ENCODE measurements around the gene SCARF2. TPM values are rescaled to one million over a fixed set of nuclear protein-coding genes. Genes with fewer than 3 reads are reported as not detected.

SCARF2 gene
- total and polyA plus RNA-seq, 2 experiments from 2014 or later: 7.9 to 45.6 TPM

DNA sequence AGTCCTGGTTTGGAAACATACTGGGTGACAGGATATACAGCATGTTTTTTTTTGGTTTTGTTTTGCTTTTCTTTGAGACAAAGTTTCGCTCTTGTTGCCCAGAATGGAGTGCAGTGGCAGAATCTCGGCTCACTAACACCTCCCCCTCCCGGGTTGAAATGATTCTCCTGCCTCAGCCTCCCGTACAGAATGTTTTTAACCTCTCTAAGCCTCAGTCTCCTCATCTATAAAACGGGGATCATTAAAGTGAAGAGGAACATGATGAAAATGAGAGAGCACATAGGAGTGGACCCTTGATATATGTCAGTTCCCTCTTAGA, 28.1 kb upstream of the SCARF2 start:
- 0 out of 2 replicates have a peak, but pooled peaks cover 15% of the 10 kb centered on the region for H3K36me3 ChIP-seq (ENCODE audit: low read depth)
- H2AFZ ChIP-seq: no peak overlapping the region
- no peaks in the 10 kb centered on the region for H3K4me1 ChIP-seq (ENCODE audit: insufficient read depth)
- in situ Hi-C loops (cut with MboI): no loop called here
- no peaks in the 10 kb centered on the region for H3K27me3 ChIP-seq (replicated peaks; ENCODE audit: insufficient read depth)
- WGBS, 2 experiments (ENCODE audit: low coverage in 1 of 2, low lambda C conversion rate in 2 of 2, missing lambda C conversion rate in 2 of 2): 72 to 73% methylated on average over 5 of the region's 5 CpGs
- H3F3A ChIP-seq (ENCODE audit: insufficient read depth): no peaks in the 10 kb centered on the region
- no peaks in the 10 kb centered on the region for H3K9me2 ChIP-seq (ENCODE audit: insufficient read depth)
- H3K9me3 ChIP-seq (ENCODE audit: low read depth): no peaks in the 10 kb centered on the region
- no peak overlapping the region for H3K4me3 ChIP-seq
- no peaks in the 10 kb centered on the region for H3K79me2 ChIP-seq (ENCODE audit: insufficient read depth)
- H3K4me2 ChIP-seq (ENCODE audit: unreplicated experiment): no peak overlapping the region
- H4K20me1 ChIP-seq (ENCODE audit: insufficient read depth): no peaks in the 10 kb centered on the region
- H3K9ac ChIP-seq: no peak overlapping the region
- no peak overlapping the region for H3K27ac ChIP-seq
- TF ChIP-seq EZH2 (IDR thresholded peaks at IDR 0.05; ENCODE audit: insufficient read depth, poor library complexity, severe bottlenecking) (no peak), EZH2phosphoT487 (IDR thresholded peaks at IDR 0.05; ENCODE audit: insufficient read depth, low read depth) (no peak)
- no peak for DNase-seq

- no peak overlapping the region for H2AFZ ChIP-seq
- no peaks in the 10 kb centered on the region for H3K9me2 ChIP-seq (ENCODE audit: insufficient read depth)
- H3K36me3 ChIP-seq (ENCODE audit: low read depth): 0 out of 2 replicates have a peak, but pooled peaks cover 11% of the 10 kb centered on the region
- H3K9ac ChIP-seq: no peak overlapping the region
- H3K9me3 ChIP-seq (ENCODE audit: low read depth): no peaks in the 10 kb centered on the region
- H4K20me1 ChIP-seq (ENCODE audit: insufficient read depth): no peaks in the 10 kb centered on the region
- H3K27me3 ChIP-seq (replicated peaks; ENCODE audit: insufficient read depth): no peaks in the 10 kb centered on the region
- TF ChIP-seq EZH2phosphoT487 (IDR thresholded peaks at IDR 0.05; ENCODE audit: insufficient read depth, low read depth) (no peak), EZH2 (IDR thresholded peaks at IDR 0.05; ENCODE audit: insufficient read depth, poor library complexity, severe bottlenecking) (no peak)
- H3F3A ChIP-seq (ENCODE audit: insufficient read depth): no peaks in the 10 kb centered on the region
- 92 to 93% methylated on average over 32 of the region's 32 CpGs for WGBS, 2 experiments (ENCODE audit: low coverage in 1 of 2, low lambda C conversion rate in 2 of 2, missing lambda C conversion rate in 2 of 2)
- in situ Hi-C loops (cut with MboI): no loop called here
- DNase-seq: no peak
- no peak overlapping the region for H3K4me2 ChIP-seq (ENCODE audit: unreplicated experiment)
- H3K27ac ChIP-seq: no peak overlapping the region
- H3K4me3 ChIP-seq: no peak overlapping the region
- no peaks in the 10 kb centered on the region for H3K79me2 ChIP-seq (ENCODE audit: insufficient read depth)
- no peaks in the 10 kb centered on the region for H3K4me1 ChIP-seq (ENCODE audit: insufficient read depth)
Measured at GRCh38 chr22:20464912-20465758, 27.5 kb upstream of the SCARF2 start.

- Histone ChIP-seq H3K9ac (no peak overlapping the region), H2AFZ (no peak overlapping the region), H3K4me3 (no peak overlapping the region), H4K20me1 (ENCODE audit: insufficient read depth) (no peaks in the 10 kb centered on the region), H3K9me2 (ENCODE audit: insufficient read depth) (no peaks in the 10 kb centered on the region), H3K4me1 (ENCODE audit: insufficient read depth) (no peaks in the 10 kb centered on the region), H3K79me2 (ENCODE audit: insufficient read depth) (no peaks in the 10 kb centered on the region), H3K27ac (no peak overlapping the region), H3K36me3 (ENCODE audit: low read depth) (0 out of 2 replicates have a peak, but pooled peaks cover 11% of the 10 kb centered on the region), H3F3A (ENCODE audit: insufficient read depth) (no peaks in the 10 kb centered on the region), H3K9me3 (ENCODE audit: low read depth) (no peaks in the 10 kb centered on the region), H3K27me3 (replicated peaks; ENCODE audit: insufficient read depth) (no peaks in the 10 kb centered on the region), H3K4me2 (ENCODE audit: unreplicated experiment) (no peak overlapping the region)
- in situ Hi-C loops (cut with MboI): no loop called here
- WGBS, 2 experiments (ENCODE audit: low coverage in 1 of 2, low lambda C conversion rate in 2 of 2, missing lambda C conversion rate in 2 of 2): 77 to 79% methylated on average over 11 of the region's 11 CpGs
- no peak for TF ChIP-seq EZH2phosphoT487 (IDR thresholded peaks at IDR 0.05; ENCODE audit: insufficient read depth, low read depth)
- TF ChIP-seq EZH2 (IDR thresholded peaks at IDR 0.05; ENCODE audit: insufficient read depth, poor library complexity, severe bottlenecking): no peak
- DNase-seq: no peak
Measured at GRCh38 chr22:20464096-20464614, 26.5 kb upstream of the SCARF2 start.

- Histone ChIP-seq H3K4me1 (ENCODE audit: insufficient read depth) (no peaks in the 10 kb centered on the region), H3K4me3 (no peak overlapping the region), H3K9ac (no peak overlapping the region), H3K4me2 (ENCODE audit: unreplicated experiment) (no peak overlapping the region), H3K36me3 (ENCODE audit: low read depth) (0 out of 2 replicates have a peak, but pooled peaks cover 7% of the 10 kb centered on the region), H2AFZ (no peak overlapping the region), H4K20me1 (ENCODE audit: insufficient read depth) (no peaks in the 10 kb centered on the region), H3F3A (ENCODE audit: insufficient read depth) (no peaks in the 10 kb centered on the region), H3K27ac (no peak overlapping the region), H3K79me2 (ENCODE audit: insufficient read depth) (no peaks in the 10 kb centered on the region), H3K9me2 (ENCODE audit: insufficient read depth) (no peaks in the 10 kb centered on the region), H3K9me3 (ENCODE audit: low read depth) (no peaks in the 10 kb centered on the region), H3K27me3 (replicated peaks; ENCODE audit: insufficient read depth) (no peaks in the 10 kb centered on the region)
- 52 to 58% methylated on average over 2 of the region's 2 CpGs for WGBS, 2 experiments (ENCODE audit: low coverage in 1 of 2, low lambda C conversion rate in 2 of 2, missing lambda C conversion rate in 2 of 2)
- no peak for DNase-seq
- TF ChIP-seq EZH2phosphoT487 (IDR thresholded peaks at IDR 0.05; ENCODE audit: insufficient read depth, low read depth): no peak
- TF ChIP-seq EZH2 (IDR thresholded peaks at IDR 0.05; ENCODE audit: insufficient read depth, poor library complexity, severe bottlenecking): no peak
- in situ Hi-C loops (cut with MboI): no loop called here
Measured at GRCh38 chr22:20463324-20464095, 25.9 kb upstream of the SCARF2 start.

All from GM23248 (cell line).